Effector CD4-positive, alpha-beta T cell (primary cell): ENCODE measurements around the gene SORL1.

Experiments used
- DNase-seq: peaks from one replicate; pipeline ENCODE4 v3.0.0-alpha.2; 2020

Gene SORL1

DNA sequence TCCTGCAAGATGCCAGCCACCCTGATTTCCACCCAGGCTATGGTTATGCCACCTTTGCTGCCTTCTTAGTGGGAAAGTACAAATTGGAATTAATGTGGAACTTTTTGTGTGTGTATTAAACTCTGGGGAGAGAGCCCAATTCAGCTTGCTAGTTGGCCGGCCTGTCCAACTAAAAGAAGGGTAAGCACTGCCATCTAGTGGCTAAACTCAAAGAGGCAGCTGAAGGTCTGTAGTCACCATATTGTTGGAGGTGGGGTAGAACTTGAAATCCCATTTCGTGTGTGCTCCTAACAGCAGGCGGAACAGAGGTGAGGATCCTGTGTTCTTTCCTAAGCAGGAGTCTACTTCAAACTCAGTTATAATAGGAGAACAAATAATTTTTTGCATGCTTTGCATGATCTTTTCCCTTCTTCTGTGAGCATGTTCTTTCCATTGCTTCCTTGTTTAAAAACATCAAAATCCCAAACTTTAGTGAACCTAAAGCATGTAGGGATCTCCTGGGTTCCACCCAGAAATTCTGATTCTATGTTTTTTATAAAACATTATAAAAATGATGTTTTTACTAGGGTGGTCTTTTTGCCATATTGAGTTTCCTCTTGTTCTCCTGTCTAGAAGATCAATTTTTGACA is 139.4 kb downstream of the SORL1 start:
- DNase-seq, result peak; percentile 69

DNA sequence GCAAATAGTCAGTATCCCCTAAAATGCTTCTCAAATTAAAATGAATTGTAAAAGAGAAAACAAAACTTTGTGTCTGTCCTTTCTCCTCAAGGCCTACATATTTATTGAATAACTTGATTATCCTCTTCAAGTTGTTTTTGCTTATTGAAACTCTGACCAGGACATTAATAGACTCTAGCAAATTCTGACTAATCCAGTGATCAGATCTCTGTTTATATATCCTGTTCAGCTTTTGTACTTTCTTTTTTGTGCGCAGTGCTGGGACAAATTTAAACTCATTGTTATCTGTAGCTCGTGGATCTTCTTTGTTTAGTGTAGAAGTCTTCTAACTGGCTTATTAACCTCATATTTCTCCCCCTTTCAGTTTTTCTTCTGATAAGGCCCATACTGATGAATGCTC is 140.6 kb downstream of the SORL1 start:
- no peak for DNase-seq

DNA sequence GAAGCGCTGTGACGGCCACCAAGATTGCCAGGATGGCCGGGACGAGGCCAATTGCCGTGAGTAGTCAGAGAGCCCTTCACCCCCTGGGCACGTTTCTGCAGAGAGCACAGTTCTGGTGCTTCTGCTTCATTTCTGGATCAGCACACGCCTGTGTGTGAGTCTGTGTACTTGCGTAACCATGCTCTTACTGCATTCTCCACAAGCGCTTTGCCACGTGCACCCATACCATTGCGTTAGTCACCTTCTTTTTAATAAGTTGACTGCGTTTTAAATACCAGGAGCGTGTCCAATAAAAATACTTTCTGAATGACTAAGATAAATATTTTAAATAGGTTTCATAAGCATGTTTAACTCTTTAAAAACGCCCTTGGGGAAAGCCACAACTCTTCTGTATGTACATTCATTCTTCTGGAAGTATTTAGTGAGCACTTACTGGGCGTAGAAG is 143.6 kb downstream of the SORL1 start:
- no peak for DNase-seq

- DNase-seq, result no peak
These were observed 144.4 kb downstream of the SORL1 start for GRCh38 chr11:121596195-121597155.

- DNase-seq, result no peak
These were observed 151.2 kb downstream of the SORL1 start for GRCh38 chr11:121603316-121603715.

- DNase-seq, result no peak
These were observed 152.0 kb downstream of the SORL1 start for GRCh38 chr11:121604152-121604551.

- DNase-seq, result no peak
These were observed 154.2 kb downstream of the SORL1 start for GRCh38 chr11:121606354-121606753.

DNA sequence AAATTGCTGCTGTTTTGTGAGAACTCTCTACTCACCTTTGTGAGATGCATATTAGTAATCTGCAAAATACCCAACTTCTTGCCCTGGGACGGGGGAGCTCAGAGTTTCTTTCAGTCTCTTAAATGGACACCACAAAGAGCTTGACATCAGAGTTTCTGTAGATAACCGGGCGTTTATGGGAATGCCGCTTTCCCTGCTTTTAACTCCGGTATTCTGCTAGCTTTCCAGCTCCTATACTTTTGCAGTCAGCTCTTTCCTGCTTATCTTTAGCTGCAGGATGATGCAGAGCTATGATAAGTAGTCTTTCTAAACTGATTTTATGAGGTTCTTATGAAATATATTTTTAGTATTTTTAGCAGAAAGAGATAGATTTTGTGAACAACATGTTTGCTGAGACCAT is 155.2 kb downstream of the SORL1 start:
- no peak for DNase-seq

GRCh38 chr11:121608545-121609098 is 156.5 kb downstream of the SORL1 start:
- DNase-seq, result no peak

GRCh38 chr11:121610706-121611105 is 158.6 kb downstream of the SORL1 start:
- no peak for DNase-seq

- no peak for DNase-seq
These were observed 159.1 kb downstream of the SORL1 start for GRCh38 chr11:121611242-121611641.

DNA sequence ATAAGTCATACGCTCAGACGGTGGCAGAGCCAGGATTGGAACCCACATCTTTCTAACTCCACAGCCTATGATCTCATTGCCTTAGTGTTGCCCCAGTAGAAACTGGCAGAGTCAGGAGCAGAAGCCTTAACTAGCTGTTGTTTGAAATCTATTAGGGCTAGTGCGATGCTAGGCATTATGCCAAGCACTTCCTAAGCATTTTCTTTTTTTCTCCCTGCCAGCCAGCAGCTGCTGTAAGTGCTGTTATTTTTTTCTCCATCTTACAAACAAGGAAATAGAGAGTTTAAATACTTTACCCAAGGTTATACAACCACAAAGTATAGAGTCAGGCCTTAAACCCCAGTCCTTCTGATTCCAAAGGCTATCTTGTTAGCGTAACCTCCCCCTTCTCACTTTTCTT is 161.6 kb downstream of the SORL1 start:
- no peak for DNase-seq

GRCh38 chr11:121614636-121615240 is 162.6 kb downstream of the SORL1 start:
- no peak for DNase-seq

- DNase-seq, result no peak
These were observed 163.4 kb downstream of the SORL1 start for GRCh38 chr11:121615501-121615900.

- no peak for DNase-seq
These were observed 166.4 kb downstream of the SORL1 start for GRCh38 chr11:121618516-121618915.

- no peak for DNase-seq
These were observed 173.8 kb downstream of the SORL1 start for GRCh38 chr11:121625777-121626506.

DNA sequence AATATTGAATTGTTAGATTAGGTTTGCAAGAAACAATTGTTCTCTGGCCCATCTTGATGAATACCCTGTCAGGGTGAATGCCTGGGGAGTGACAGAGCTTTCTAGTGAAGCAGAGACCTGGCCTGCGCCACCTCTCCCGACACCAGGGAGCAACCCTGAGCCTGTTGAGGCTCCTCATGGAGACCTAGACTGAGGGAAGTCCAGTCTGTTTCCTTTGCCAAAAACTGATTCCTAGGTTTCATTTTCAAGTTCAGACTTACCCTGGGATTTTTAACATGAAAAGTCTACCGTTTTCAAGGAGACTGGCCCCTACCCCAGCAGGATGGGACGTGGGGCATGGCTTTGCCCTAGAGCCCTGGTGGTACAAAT is 174.4 kb downstream of the SORL1 start:
- DNase-seq, result no peak

DNA sequence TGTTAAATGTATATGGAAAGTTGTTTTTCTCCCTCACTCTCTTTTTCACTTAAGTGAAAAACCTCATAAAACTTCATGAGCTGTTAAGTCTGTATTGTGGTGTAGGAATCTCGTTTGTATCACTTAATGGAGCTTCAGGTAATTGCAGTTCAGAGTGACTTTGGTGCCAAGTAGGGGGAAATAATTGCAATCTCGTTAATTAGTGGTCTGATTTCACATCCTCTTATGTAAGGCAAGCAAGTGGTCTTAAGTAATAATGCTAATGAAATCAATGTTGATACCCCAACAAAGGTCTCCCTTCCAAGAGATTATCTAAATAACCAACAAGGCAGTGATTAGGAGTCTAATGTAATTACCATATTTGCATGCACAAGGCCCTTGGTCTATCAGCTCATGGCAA is 174.9 kb downstream of the SORL1 start:
- no peak for DNase-seq

DNA sequence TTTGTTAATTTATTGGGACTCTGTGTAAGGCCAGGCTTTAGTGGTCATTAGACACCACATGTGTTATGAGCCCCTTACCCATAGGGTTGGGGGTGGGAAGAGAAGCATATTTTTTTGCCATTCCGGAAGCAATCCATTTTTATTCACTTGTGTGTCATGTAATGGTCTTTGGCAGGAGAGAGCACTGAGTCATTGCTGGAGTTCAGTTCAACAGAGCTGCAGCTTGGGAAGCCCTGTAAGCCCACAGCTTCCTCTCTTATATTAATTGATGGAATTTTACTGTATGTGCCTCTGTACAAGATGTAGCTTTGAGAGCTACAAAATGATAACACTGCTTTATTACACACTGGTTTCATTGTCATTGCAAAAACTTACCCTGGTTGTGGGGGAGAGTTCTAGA is 177.9 kb downstream of the SORL1 start:
- DNase-seq, result no peak

GRCh38 chr11:121631456-121631855 is 179.3 kb downstream of the SORL1 start:
- DNase-seq, result no peak

DNA sequence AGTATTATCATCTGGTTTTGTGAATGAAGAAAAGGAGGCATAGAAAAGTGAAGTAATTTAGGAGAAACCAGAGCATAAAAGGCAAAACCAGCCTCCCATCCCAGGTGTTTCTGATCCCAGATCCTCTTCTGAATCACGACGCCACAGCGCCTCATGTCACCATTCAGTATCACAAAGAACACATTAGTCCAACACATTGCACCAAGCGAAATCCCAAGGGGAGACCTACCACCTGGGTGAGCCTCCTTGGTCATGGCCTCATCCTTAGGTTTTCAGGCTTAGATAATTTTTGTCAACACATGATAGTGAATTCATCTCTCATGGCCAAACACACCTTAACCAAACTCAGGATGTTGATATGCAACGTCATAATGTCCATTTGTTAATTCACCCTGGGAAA is 182.2 kb downstream of the SORL1 start:
- DNase-seq, result no peak

GRCh38 chr11:121634889-121635288 is 182.8 kb downstream of the SORL1 start:
- no peak for DNase-seq
